Central memory CD4-positive, alpha-beta T cell (primary cell): ENCODE results near the gene OR56A3.
"Not testable (repeated sequence)": the region's sequence is repeated elsewhere in the genome, so short reads cannot be mapped to it uniquely, and the experiment has no call there.

Experiments
- DNase-seq: peaks from one replicate; pipeline ENCODE4 v3.0.0; 2022
- total RNA-seq, 3 experiments: gene quantifications; one replicate each; lab custom pipeline; 2026; lab: John Stamatoyannopoulos, UW

The OR56A3 gene
- 0 to 0.19 (median 0) reads per million in 3 experiments for total RNA-seq

GRCh38 chr11:5941951-5942350 lies at the start of gene OR56A3:
OR56A3 (plus strand) TSS chr11:5942251; CDS start chr11:5947347, 5,096 bp downstream.
- DNase-seq: no peak

- no peak for DNase-seq
Observed at GRCh38 chr11:5892908-5893307, 49.1 kb upstream of the OR56A3 start, which contains the start of gene OR52E5. OR52E5 (plus strand) TSS chr11:5893208; CDS start chr11:5900777, 7,569 bp downstream.

DNA sequence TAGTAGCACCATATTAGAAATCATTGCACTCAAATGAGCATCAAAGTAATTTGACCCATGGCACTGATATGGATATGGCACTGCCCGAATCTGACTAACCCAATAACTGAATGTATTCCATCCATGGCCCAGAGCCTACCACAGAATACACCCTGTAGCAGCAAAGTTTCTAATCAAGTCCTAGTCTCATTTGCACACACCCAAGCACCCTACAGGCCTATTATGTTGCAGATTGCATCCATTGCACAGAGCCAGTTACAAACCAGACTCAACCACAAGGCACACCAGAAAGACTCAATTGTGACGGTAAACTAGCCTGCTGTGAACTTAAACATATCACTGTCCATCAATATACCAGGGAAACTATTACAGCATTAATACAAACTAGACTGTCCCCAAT lies 42.5 kb upstream of the OR56A3 start:
- no peak for DNase-seq

GRCh38 chr11:5910540-5910939 lies 31.5 kb upstream of the OR56A3 start:
- no peak for DNase-seq

DNA sequence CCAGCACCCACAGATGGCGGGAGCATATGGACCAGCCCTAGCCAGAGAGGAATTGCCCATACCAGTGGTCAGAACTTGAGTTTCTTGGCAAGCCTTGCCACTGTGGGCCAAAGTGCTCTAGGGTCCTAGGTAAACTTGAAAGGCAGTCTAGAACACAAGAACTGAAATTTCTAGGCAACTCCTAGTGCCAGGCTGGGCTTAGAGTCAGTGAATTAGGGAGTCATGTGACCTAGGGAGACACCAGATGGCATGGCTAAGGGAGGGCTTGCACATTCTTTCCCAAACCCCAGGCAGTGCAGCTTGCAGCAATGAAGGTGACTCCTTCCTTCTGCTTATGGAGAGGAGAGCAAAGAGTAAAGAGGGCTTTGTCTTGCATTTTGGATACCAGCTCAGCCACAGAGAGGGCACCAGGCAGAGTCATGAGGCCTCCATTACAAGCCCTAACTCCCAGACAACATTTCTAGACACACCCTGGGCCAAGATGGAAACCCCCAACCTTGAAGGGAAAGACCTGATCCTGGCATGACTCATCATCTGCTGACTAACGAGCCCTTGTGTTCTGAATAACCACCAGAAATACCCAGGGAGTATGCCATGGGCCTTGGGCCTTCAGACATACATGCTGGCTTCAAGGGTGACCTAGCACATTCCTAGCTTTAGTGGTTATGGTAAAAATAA lies 19.2 kb upstream of the OR56A3 start:
- no peak for DNase-seq

GRCh38 chr11:5923427-5923776 lies 18.6 kb upstream of the OR56A3 start:
- no peak for DNase-seq

DNA sequence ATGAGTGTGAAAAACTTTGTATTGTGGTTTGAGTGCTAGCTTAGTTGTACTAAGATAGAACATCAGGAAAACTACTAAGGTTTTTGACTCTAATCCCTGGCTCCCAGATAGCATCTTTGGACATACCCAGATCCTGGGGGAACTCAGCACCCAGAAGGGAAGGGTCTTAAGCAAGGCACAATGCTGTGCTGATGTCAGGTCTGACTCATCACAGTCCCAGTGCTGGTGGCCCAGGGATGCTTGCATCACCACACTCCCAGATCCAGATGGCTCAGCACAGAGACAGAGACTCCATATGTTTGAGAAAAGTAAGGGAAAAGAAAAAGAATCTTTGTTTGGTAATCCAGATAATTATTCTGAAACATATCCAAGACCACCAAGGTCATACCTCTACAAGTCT lies 18.3 kb upstream of the OR56A3 start:
- DNase-seq: no peak

DNA sequence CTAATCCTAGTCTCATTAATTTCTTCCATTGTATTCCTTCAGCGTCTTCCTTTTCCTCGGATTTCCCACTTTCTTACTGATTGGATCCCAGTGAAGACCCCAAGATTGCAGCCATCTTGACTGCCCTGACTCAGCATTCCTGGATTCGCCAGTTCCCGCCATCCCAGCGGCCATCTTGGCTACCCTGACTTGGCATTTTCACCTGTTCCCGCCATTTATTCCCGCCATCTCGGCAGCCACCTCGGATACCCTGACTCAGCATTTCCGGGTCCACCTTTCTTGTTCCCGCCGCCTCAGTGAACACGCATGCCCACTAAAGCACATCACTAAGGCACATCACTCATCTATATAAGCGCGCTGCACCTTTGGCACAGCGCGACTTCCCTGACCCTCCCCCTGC lies 13.8 kb upstream of the OR56A3 start:
- no peak for DNase-seq

DNA sequence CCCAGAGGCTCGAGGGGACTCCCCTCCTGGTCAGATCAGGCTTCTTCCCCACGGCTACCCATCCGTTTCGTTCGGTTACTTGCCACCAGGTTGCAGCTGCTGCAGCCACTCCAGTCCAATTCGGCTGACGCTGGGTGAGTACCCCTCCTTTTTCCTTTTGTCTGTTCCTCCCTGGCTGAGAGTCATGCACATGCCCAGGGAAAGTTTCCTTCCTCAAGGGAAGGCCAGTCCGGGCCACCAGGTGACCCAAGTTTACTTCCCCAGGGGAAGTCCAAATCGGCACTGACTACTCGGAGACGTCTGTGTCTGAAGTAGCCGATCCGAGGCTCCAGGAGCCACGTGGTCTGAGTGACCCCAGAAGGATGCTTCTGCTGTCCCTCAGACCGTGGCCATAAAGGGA lies 13.2 kb upstream of the OR56A3 start:
- no peak for DNase-seq

DNA sequence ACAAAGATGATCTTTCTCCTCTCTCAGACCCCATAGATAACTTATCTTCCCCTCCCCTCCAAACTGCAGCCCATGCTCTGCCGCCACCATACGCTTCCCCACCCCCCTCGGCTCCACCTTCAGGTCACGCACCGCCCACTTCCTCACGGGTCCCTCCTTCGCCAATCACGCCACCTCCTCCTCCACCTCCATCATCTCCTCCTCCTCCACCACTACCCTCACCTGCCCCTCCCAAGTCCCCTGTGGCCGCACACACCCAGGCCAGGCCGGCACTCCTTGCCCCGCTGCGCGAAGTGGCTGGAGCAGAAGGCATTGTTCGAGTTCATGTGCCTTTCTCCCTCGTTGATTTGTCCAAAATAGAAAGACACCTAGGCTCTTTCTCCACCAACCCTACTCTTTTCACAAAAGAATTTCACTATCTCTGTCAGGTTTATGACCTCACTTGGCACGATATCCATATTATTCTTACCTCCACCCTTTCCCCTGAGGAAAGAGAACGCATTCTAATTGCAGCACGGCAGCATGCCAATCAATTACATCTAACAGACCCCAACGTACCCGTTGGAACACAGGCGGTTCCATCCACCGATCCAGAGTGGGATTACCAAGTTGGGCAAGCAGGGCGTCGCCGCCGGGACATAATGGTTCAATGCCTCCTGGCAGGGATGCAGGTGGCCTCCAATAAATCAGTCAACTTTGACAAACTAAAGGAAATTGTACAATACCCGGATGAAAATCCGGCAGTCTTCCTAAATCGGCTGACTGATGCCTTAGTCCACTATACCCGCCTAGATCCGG lies 12.3 kb upstream of the OR56A3 start:
- no peak for DNase-seq

DNA sequence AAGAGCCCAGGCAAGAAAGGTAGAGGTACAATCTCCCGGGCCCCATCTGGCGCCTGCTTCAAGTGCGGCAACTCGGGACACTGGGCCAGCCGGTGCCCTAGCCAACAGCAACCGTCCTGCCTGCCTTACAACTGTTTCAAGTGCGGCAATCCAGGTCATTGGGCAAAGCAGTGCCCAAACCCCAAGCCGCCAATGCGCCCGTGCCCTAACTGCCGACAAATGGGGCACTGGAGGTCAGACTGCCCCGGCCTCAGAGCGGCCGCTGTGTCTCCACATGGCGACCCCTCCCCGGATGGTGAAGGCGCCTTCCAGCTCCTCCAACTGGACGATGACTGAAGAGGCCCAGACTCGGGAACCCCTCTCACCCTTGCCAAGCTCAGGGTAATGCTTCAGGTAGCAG lies 11.4 kb upstream of the OR56A3 start:
- no peak for DNase-seq

DNA sequence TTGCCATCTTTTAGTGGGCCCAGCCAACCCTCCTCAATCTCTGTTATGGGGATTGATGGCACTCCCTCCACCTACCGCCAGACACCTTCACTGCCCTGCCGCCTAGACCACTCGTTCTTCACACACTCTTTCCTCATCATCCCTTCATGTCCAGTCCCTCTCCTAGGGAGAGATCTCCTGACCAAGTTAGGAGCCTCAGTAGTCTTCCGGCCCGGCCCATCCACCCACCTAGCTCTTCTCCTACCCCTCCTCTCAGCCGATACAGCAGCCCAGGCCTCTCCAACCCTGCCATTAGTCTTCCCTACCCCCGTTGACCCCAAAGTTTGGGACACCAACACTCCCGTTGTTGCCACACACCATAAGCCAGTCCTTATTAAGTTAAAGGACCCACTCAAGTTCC lies 11.0 kb upstream of the OR56A3 start:
- no peak for DNase-seq

DNA sequence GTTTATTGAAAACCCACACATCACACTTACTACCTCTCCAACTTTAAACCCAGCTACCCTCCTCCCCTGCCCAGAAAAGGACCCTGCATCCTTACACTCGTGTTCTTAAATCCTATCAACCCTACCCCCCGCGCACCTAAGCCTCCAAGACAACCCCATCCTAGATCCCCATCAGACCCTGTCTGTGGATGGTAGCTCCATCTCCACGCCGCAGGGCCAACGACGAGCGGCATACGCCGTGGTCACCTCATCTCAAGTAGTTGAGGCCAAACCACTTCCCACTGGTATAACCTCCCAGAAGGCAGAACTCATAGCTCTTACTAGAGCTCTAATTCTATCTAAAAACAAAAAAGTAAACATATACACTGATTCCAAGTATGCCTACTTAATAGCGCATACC lies 9.4 kb upstream of the OR56A3 start:
- DNase-seq: no peak

DNA sequence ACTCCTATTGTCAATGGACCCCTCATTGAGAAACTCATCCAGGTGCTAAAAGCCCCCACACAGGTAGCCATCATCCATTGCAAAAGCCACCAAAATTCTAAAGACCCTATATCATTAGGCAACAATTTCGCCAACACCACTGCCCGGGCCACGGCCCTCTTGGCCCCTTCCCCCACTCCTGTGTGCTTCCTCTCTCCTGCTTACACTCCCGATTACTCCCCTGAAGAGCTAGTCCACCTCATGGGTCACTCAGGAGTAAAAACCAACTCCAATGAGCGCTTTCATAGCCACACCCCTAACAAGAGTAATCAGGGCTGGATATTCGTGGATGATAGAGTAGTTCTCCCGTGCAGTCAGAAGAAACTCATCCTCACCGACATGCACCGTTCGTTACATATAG lies 8.9 kb upstream of the OR56A3 start:
- no peak for DNase-seq

DNA sequence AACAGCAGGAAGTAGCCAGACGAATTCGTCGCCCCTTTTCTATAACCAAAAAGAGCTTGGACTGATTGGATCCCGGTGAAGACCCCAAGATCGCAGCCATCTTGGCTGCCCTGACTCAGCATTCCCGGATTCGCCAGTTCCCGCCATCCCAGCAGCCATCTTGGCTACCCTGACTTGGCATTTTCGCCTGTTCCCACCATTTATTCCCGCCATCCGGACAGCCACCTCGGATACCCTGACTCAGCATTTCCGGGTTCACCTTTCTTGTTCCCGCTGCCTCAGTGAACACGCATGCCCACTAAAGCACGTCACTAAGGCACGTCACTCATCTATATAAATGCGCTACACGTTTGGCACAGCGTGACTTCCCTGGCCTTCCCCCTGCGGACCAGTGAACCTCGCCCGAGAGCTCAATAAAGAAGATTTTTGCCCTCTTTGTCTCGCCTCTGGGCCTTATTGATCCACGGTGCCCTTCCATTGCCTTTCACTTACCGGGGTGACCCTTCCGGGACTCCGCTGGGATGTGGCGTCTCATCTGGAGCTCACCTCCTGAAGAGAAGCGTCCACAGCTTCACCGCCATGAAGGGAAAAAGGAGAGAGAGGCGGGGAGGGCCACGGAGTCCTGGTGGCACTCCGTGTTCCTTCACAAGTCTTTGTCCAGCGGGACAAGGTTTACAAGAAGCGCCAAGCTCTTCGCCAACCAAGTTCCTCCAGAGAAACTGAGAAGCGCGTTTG lies 4.0 kb upstream of the OR56A3 start:
- DNase-seq: no peak

DNA sequence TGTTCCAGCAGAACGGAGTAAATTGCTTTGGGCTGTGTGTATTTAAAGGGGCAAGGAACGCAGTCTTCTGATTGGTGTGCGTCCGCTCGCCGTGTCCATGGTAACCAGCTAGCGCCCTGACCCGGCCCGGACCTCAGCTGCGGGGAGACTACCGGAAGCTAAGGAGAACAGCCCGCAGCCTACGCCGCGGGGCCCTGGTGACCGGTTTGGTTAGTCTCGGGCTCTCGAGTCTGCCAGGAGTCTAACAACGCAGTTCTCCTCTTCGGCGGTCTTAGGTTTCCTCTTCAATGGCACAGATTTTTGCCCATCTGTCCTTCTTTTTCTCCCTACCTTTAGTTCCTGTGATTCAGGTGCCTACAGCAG lies 3.5 kb upstream of the OR56A3 start:
- no peak for DNase-seq

DNA sequence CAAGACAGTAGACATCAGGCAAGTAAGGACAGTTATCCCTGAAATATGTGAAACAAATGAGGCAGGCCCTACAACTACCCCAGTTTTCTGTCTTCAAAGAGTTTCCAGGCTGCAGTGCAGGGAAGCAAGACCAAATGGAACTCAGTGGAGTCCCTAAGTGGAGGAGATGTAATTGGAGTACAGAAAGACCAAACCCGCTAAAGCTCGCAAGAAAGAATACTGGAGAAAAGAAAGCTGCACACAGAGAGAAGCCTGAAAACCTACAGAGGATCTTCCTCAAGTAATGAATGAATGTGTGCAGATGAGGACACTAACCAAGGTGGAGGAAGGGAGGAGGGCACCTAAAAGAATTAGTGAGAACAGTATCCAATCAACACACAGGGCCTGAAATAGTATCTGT lies 1.3 kb upstream of the OR56A3 start:
- DNase-seq: no peak

DNA sequence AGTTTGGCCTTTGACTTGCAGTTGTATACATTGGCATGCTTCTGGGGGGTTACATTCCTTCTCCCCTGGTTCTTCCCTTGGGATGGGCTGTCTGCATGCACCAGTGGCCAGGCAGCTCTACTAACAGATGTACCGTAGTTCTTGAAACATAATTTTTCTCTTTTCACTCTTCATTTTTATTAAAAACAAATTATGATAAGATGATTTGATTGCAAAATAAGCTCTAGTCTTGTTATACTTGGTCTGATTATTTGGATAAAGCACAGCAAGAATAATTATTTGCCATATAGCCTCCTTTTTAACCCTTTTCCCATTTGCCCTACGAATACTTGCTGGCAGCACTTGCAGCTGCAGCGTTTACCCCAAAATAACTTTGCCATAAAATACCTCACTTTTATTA lies 13.5 kb downstream of the OR56A3 start:
- DNase-seq: no peak

DNA sequence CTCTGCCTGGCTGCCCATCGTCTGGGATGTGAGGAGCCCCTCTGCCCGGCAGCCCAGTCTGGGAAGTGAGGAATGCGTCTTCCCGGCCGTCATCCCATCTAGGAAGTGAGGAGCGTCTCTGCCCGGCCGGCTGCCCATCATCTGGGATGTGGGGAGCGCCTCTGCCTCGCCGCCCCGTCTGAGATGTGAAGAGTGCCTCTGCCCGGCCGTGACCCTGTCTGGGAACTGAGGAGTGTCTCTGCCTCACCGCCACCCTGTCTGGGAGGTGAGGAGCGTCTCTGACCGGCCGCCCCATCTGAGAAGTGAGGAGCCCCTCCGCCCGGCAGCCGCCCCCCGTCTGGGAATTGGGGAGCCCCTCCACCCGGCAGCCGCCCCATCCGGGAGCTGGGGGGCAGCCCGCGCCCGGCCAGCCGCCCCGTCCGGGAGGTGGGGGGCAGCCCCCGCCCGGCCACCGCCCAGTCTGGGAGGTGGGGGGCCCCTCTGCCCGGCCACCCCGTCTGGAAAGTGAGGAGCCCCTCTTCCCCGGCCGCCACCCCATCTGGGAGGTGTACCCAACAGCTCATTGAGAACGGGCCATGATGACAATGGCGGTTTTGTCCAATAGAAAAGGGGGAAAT lies 18.8 kb downstream of the OR56A3 start:
- not testable (repeated sequence) for DNase-seq

- no peak for DNase-seq
Observed at GRCh38 chr11:5966958-5967357, 24.9 kb downstream of the OR56A3 start.

GRCh38 chr11:5967708-5968107 lies 25.7 kb downstream of the OR56A3 start:
- DNase-seq: no peak

- no peak for DNase-seq
Observed at GRCh38 chr11:5968394-5968793, 26.3 kb downstream of the OR56A3 start, which contains the start of gene OR56A5. OR56A5 (minus strand) TSS chr11:5968494; CDS start chr11:5968494, 0 bp downstream.

- DNase-seq: no peak
Observed at GRCh38 chr11:5973530-5973929, 31.5 kb downstream of the OR56A3 start.
